Neural progenitor cell (in vitro differentiated cells): ENCODE results near the gene AP2A2.

Experiments
- EZH2 ChIP-seq: fragments of 200-600 bp; sonication (generic); IDR thresholded peaks from 2 replicates; pipeline ENCODE4 v1.6.1; 2017; ENCODE audit warnings: antibody characterized with exemption, mild to moderate bottlenecking, moderate library complexity
- EZH2phosphoT487 ChIP-seq: fragments of 200-600 bp; sonication (generic); IDR thresholded peaks from 2 replicates; pipeline ENCODE4 v1.6.1; 2017; ENCODE audit warnings: antibody characterized with exemption
- TF ChIP-seq, protein P1 (sequence below): fragments of 200-600 bp; sonication (generic); IDR thresholded peaks from 2 replicates; pipeline ENCODE4 v1.5.1; 2017; ENCODE audit warnings: antibody characterized with exemption, mild to moderate bottlenecking

DNA sequence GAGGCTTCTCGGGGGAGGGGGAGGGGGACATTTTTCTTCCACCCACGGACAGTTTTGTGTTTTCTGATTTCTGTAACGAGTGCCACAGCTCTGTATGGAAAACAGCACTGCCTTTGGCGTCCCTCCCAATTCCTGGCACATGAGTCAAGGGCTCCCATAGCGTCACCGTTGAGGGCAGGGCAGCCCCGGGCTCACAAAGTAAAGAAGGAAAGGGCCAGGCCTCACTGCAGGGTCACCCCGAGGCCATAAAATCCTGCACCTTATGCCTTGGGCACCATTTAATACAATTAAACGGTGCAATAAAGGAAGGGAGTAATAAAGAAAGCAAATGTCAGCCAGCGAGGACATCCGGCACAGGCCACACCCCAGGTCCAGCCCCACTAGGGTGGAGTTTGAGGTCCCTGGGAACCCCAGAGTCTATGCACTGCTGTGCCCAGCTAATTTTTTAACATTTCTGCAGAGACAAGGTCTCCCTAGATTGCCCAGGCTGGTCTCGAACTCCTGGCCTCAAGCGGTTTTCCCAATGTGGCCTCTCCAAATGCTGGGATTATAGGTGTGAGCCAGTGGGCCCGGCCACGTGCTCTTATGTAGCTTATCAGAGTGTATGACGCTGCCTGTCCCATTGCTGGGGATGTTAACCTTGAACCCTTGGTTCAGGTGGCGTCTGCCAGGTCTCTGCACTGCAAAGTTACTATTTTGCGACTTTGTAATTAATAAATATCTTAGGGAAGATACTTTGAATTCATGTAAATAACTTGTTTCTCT lies 135.4 kb downstream of the AP2A2 start:
- TF ChIP-seq, protein P1, sequence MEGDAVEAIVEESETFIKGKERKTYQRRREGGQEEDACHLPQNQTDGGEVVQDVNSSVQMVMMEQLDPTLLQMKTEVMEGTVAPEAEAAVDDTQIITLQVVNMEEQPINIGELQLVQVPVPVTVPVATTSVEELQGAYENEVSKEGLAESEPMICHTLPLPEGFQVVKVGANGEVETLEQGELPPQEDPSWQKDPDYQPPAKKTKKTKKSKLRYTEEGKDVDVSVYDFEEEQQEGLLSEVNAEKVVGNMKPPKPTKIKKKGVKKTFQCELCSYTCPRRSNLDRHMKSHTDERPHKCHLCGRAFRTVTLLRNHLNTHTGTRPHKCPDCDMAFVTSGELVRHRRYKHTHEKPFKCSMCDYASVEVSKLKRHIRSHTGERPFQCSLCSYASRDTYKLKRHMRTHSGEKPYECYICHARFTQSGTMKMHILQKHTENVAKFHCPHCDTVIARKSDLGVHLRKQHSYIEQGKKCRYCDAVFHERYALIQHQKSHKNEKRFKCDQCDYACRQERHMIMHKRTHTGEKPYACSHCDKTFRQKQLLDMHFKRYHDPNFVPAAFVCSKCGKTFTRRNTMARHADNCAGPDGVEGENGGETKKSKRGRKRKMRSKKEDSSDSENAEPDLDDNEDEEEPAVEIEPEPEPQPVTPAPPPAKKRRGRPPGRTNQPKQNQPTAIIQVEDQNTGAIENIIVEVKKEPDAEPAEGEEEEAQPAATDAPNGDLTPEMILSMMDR = no peak
- TF ChIP-seq EZH2 (no peak), EZH2phosphoT487 (no peak)
